NCI-H82 treated with DMSO at 0.1 percent for 48 hours (cell line): Measurements from ENCODE around the gene LAIR1.

Experiments used
- DNase-seq: peaks from one replicate; lab custom pipeline; 2025; ENCODE audit not compliant: unreplicated experiment; lab: John Stamatoyannopoulos, UW

The LAIR1 gene

DNA sequence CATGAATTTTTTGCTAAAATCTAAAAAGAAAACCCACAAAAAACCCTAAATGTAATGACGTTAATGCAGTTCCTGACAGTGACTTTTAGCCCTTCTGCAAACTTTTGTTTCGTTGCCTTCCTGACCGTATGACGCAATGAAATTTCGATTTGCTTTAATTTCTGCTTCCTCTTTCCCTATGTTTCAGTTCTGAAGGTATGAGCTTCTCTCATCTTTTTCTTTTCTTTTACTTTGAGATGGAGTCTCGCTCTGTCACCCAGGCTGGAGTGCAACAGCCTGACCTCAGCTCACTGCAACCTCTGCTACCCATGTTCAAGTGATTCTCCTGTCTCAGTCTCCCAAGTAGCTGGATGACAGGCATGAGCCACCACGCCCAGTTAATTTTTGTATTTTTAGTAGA is 45.7 kb downstream of the LAIR1 start:
- DNase-seq, result no peak

DNA sequence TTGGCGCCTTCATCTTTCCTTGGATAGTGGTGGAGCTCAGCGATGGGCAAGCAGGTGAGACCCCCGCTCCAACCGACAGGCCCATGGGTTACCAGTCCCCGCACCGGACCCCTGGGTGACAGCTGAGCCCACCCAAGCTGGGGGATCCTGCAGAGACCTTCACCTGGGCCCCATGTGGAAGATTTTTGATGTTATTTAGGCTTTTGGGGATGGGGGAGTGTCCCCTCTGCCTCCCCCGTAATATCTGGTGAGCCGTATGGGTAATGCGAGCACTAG is 46.8 kb downstream of the LAIR1 start:
- no peak for DNase-seq

DNA sequence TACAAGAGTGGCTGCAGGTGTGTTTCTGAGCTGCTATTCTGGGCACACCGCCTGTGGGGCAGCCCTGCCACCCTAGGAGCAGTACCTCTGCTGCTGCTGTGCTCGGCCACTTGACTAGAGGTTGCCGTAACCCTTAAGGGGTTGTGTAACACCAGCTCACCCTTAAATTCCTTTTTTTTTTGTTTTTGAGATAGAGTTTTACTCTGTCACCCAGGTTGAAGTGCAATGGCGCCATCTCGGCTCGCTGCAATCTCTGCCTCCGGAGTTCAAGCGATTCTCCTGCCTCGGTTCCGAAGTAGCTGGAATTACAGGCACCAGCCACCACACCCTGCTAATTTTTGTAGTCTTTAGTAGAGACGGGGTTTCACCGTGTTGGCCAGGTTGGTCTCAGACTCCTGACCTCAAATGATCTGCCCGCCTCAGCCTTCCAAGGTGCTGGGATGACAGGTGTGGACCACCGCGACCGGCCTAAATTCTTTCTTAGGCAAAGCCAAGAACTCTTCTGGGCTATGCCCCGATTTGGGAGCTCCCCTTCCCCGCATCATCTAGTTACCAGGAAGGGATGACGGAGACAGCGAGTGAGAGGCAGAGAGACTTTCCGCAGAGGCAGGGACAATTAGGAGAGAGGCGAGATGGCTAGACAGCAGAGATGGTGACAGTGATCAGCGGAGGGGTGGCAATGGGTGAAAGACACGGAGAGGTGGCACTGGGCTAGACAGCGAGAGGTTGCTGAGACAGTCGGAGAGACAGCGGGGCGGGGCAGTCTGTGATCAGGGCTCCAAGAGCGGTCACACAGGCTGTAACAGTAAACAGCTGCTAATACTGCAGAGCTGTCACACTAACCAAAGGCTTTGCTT is 47.4 kb downstream of the LAIR1 start:
- DNase-seq, result no peak

DNA sequence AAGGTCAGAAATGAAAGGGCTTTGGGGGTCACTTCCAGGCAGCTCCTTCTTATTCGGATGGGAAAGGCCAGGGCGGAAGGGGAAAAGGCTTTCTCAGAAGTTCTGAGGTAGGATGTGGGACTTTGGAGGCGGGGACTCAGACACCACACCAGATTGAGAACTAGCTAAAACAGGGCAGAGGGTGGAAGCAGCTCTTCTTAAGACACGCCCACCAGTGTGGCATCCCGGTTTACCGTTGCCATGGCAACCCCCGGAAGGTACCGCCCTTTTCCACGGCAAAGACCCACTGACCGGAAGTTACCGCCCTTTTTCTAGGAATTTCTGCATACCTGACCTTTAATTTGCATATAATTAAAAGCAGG is 48.0 kb downstream of the LAIR1 start:
- no peak for DNase-seq

DNA sequence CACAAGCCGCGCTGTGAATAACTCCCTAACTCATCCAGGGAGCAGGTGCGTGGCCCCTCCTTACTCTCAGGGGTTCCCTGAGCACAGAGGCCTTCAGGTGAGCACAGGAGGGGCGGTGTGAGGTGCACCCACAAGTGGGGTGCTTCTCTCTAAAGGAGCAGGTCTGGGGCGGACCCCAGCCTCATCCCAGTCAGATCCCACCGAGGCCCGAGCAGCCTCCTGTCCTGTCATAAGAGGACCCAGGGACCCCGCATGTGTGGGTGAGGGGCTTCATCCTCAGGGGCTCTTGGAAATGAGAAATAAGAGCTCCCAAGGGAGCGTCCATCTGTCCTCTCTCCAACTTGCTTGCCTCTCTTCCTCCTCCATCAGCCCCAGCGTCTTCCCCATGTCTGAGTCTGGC is 48.8 kb downstream of the LAIR1 start:
- no peak for DNase-seq

DNA sequence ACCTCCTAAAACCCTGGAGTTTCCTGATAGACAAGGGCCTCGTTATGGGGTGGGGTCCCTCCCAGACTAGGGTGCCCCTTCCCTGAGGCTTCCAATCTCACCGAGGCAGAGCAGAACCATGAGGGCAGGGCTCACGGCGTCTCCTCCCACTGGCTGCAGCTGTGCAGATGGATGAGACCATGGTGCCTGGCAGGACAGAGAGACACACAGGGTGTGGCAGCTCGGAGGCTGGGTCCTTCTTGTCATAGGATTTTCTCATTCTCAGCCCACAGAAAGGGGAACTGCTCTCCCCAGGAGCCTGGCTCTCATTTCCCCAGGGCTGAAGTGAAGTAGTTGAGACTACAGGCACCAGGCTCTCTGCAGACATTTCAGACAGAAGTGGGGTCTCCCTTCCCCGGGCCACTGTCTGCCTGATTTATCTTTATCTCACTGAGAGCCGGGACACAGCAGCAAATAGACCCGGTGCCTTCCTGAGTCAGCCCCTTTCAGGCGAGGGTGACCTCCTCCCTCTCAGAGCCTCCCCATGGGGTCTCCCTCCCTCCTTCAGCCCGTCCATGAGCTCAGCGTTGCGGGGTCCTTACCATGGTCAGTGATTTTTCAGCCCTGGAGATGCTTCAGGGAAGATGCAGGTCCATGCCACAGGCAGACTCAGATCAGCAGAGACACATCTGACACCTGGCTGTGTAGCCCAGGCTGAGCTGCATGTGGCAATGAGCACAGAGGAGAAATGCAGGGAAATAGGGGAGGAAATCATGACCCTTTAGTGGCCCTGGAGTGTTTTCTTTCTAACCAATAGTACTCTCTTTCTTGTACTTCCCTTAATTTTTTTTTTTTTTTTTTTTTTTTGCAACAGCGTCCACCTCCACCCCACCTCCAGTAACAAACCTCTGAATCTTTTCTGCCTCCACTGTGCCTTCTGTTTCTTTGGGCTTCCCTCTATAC is 52.0 kb downstream of the LAIR1 start, which contains the start of gene LILRA5:
TSS of gene LILRA5 (minus strand) at position 731 of the 942 bp plus-strand sequence. CDS start at position 584, 147 bp downstream.
- no peak for DNase-seq

DNA sequence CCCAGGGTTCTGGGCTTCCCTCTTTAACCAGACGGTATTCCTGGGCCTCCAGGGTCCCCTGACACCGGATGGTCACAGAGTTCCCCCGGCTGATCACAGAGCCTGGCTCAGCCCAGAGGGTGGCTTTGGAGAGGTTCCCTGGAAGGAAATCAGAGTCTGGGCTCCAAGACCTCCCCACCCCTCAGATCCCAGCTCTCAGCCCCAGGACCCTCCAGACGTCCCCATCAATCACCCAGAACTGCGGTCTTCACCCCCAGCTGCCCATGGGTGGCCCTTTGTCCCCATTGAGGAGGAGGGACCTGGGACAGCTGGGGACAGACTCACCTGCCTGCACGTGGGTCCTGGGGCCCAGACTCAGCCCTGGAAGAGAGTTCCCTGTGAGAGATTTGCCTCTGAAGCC is 52.7 kb downstream of the LAIR1 start:
- DNase-seq, result no peak

DNA sequence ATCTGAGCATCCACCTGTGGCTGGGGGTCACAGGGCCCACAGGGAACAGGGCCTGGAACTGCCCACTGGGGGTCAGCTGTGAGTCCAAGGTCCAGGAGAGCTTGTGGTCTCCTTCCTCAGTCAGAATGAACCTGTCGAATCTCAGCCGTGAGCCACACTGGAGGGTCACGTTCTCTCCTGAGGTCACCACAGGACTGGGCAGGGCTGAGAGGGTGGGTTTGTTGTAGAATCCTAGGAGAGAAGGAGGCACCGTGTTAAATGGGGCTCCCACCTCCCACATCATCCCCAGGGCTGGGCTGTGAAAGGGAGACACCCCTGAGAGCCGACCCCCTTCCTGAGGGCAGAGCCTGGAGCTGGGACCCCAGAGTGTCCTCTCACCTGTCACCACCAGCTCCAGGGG is 53.2 kb downstream of the LAIR1 start:
- no peak for DNase-seq

DNA sequence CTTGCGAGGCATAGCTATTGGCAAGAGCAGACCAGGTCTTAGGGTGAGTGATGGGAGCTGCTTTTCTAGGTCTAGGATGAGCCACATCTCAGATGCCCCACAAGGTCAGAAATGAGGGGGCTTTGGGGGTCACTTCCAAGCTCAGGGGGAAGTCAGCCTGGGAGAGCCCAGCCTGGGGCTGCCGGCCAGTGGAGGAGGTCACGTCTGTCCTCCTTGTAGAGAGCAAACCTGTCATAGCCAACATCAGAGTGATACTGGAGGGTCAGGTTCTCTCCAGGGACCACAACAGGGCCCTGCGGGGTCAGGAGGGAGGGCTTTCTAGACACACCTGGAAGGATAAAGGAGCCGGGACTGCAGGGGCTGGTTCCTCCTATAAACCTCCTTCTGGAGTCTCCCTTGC is 54.2 kb downstream of the LAIR1 start:
- DNase-seq, result no peak

DNA sequence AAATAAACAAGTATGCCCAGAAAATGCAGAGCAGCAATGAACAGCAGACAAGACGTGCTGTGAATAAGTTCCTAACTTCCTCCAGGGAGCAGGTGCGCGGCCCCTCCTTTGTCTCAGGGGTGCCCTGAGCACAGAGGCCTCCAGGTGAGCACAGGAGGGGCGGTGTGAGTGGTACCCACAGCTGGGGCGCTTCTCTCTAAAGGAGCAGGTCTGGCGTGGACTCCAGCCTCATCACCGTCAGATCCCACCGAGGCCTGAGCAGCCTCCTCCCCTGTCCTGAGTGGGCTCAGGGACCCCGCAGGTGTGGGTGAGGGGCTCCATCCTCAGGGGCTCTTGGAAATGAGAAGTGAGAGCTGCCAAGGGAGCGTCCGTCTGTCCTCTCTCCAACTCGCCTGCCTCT is 54.9 kb downstream of the LAIR1 start:
- DNase-seq, result no peak

DNA sequence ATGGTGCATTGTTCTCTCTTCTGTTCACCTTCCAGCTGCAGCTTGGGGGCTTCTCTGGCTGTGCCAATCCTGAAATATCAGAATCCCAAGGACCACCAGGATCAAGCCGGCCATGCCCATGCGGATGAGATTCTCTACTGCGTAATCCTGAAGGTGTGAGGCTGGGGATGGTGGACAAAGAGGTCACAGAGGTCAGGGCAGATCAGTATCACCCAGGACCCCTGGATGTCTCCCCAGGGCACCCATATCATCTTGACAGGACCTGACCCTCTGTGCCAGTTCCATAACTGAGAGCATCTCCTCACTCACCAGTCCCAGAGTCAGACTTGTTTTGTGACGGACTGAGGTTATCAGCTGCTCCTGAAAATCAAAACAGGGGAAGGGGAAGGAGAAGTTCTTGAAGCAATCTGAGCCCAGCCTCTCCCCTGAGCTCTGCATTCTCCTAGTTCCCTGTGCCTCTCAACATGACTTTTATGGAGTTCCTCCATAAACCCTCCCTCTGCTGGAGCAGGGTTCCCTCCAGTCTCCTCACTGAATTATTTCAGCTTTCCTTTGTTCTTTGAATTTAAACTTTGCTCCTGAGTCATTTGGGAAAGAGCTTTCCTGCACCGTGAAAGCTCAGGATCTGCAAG is 57.2 kb downstream of the LAIR1 start:
- DNase-seq, result no peak

DNA sequence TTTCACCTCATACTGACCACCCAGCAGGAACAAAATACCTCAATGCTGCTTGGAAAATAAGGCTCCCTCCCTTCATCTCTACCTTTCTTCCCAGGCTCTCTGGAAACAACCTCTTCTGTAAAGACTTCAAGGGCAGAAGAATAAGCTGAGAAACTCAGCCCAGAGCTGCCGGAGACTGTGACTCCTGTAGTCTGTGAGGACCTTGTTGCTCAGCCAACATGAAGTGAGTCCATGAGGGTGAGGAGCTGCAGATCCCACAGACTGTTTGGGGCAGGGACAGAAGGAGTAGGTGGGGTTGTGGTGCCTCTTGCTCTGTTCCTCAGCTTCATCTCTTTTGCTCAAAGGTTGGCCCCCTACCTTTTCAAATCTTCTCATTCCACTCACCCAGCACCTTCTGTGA is 59.6 kb downstream of the LAIR1 start:
- no peak for DNase-seq

DNA sequence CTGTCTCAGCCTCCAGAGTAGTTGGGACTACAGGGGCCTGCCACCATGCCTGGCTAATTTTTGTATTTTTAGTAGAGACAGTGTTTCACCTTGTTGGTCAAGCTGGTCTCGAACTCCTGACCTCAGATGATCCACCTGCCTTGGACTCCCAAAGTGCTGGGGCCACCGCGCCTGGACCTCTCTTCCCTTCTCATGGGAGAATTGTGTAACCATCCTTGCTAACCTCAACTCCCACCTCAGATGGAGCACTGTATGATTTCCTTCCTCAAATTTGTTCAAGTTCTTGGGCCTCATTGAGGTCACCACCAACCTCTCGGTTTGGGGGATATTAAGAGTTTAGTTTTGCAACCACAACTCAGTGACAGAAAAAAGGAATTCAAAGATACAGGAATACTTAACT is 62.5 kb downstream of the LAIR1 start:
- no peak for DNase-seq
